Stimulated activated CD8-positive, alpha-beta memory T cell treated with anti-CD3 and anti-CD28 coated beads, Interleukin-12 subunit alpha, Interleukin-12 subunit beta, amount 100 ng/mL, for 1 hour (primary cell): ENCODE data around the gene SYCN.

Experiments
- DNase-seq: peaks from one replicate; pipeline ENCODE4 v3.0.0-alpha.2; 2020; ENCODE audit warnings: low read depth

Gene SYCN

GRCh38 chr19:39194832-39195542, 9.1 kb downstream of the SYCN start:
- DNase-seq = no peak

GRCh38 chr19:39193803-39194202, 10.3 kb downstream of the SYCN start:
- no peak for DNase-seq

GRCh38 chr19:39192846-39193245, 11.2 kb downstream of the SYCN start:
- no peak for DNase-seq

- no peak for DNase-seq
Observed at GRCh38 chr19:39190768-39191167, 13.3 kb downstream of the SYCN start.

DNA sequence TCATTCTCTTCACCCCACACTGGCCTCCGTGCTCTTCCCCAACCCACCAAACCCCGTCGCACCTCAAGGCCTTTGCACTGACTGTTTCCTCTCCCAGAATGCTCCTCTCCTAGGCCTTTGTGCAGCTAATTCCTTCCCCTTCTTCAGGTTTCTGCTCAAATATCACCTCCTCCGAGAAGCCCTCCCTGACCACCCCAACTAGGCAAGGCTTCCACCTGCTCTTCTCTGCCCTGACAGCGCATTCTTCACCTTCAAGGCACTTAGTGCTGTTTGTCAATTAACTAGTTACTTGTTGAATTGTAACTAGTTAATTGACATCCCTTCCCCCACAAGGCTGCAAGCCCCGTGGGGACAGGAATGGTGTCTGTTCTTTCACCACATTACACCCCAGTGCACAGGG, 15.1 kb downstream of the SYCN start:
- no peak for DNase-seq

DNA sequence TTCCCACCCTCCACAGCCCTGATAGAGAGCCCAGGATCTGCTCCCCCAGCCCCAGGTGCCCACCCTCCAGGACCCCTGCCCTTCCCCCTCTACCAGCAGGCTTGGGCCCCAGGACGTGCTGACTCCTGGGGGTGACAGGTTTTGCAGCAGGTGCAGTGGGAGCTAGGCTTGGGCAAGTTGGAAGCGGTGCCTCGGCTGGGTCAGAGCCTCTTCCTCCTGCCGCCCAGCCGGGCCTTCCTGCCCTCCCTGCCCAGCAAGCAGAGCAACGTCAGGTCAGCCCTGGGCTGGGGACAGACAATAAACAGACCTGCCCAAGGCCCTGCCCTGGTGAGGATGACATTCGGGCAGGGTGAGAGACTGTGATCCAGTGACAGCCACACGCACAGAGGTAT, 16.5 kb downstream of the SYCN start:
- DNase-seq = no peak

- no peak for DNase-seq
Observed at GRCh38 chr19:39186391-39186790, 17.7 kb downstream of the SYCN start.

GRCh38 chr19:39183104-39183503, 21.0 kb downstream of the SYCN start:
- no peak for DNase-seq

DNA sequence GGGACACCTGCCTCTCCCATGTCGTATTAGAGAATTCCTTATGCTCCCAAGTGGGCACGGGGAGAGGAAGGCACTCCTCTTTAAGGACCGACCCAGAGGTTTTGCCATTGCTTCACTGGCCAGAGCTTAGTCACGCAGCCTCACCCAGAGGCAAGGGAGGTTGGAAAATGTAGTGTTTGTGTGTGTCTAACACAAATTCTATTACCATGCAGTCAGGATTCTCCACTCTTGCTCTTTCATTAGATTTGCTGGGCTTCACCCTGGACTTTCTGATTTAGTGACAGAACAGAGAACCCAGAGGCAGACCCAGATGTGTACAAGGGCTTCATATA, 21.9 kb downstream of the SYCN start:
- no peak for DNase-seq

DNA sequence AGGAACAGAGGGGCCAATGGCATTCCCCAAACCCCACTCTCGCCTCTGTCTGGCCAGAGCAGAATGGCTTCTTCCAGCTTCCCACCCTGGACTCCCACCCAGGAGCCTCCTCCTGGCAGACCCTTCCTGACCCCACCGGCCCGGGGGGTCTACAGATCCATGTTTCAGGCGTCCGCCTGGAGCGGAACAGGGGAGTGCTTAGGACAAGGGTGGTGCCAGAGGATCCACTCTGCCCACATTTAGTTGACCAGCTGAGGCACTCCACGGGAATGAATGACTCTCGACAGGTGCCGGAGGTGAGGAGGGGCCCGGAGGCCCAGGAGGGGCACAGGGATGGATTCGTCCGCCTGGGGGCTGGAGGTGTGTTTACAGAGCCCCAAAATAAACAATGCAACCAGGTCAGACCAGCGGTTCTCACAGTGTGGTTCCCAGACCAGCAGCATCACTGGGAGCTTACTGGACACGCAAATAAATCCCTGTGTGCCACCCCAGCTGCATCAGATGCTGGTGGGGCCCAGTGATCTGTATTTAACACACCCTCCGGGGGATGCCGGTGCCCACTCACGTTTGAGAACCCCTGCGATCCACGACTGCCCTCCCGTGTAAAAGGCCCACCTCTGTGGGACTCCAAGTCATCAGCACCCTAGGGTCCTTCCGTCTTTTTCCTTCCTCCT, 22.4 kb downstream of the SYCN start:
- DNase-seq = no peak

- no peak for DNase-seq
Observed at GRCh38 chr19:39180749-39181148, 23.3 kb downstream of the SYCN start.

DNA sequence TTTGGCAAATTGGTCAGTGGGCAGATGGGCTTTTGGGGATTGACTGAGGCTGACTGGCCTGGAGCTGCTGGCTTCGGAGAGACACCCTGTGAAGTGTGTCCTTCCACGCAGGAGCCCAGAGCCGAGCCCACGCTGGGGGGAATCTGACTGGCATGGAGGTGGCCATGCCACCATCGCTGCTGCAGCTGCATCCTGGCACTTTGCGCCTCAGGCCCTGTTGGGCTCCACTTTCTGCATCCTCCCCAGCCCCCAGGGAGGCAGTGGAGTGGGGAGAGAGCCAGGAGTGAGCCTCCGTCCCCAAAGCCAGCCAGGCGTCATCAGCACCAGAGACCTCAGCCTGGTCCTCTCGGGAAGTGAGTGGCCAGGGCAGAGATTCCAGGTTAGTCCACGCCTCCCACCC, 24.3 kb downstream of the SYCN start:
- no peak for DNase-seq

DNA sequence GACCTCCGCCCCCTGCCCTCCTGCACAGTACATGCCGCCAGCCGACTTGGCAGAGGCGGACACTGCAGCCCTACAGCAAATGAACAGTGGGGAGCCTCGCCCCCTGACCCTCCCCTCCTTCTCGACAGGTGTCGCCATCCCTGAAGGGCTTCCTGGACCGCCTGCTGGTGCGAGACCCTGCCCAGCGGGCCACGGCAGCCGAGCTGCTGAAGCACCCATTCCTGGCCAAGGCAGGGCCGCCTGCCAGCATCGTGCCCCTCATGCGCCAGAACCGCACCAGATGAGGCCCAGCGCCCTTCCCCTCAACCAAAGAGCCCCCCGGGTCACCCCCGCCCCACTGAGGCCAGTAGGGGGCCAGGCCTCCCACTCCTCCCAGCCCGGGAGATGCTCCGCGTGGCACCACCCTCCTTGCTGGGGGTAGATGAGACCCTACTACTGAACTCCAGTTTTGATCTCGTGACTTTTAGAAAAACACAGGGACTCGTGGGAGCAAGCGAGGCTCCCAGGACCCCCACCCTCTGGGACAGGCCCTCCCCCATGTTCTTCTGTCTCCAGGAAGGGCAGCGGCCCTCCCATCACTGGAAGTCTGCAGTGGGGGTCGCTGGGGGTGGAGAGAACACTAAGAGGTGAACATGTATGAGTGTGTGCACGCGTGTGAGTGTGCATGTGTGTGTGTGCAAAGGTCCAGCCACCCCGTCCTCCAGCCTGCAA, 25.6 kb downstream of the SYCN start:
- DNase-seq = no peak

GRCh38 chr19:39177736-39178135, 26.3 kb downstream of the SYCN start:
- DNase-seq = no peak

GRCh38 chr19:39177110-39177699, 26.9 kb downstream of the SYCN start:
- no peak for DNase-seq

GRCh38 chr19:39175564-39175963, 28.5 kb downstream of the SYCN start:
- DNase-seq = no peak

DNA sequence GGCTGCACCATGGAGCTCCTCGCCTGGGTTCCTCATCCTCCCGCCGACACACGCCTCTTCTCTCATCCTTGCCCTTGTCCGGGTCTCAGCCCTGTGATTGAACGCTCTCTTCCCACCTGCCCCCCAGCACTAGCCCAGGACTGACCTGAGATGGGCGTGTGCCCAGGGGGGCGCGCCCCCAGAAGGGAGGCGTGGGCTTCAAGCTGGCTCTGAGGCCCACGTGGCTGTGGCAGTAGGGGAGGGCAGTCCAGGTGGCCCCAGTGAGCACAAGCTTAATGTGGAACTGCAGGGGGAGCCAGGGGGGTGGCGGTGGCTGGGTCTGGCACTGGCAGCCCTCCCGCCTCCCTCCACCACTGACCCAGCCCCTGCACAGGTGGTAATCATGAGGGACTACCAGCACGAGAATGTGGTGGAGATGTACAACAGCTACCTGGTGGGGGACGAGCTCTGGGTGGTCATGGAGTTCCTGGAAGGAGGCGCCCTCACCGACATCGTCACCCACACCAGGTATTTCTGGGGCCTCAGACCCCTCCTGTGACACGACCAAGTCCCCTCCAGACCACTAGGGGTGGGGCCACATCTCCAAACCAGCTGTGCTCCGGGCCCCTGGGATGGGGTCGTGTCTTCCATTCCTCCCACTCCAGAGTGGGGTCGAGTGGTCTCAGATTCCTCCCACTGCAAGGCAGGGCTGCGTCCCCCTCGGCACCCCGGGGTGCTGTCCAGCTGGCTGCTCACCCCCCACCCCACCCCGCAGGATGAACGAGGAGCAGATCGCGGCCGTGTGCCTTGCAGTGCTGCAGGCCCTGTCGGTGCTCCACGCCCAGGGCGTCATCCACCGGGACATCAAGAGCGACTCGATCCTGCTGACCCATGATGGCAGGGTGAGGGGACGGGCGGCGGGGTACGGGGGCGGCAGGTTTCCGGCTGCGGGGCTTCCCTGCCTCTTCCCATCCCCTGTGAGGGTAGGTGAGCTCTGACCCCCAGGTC, 29.2 kb downstream of the SYCN start:
- no peak for DNase-seq

- DNase-seq = no peak
Observed at GRCh38 chr19:39174142-39174541, 29.9 kb downstream of the SYCN start.

DNA sequence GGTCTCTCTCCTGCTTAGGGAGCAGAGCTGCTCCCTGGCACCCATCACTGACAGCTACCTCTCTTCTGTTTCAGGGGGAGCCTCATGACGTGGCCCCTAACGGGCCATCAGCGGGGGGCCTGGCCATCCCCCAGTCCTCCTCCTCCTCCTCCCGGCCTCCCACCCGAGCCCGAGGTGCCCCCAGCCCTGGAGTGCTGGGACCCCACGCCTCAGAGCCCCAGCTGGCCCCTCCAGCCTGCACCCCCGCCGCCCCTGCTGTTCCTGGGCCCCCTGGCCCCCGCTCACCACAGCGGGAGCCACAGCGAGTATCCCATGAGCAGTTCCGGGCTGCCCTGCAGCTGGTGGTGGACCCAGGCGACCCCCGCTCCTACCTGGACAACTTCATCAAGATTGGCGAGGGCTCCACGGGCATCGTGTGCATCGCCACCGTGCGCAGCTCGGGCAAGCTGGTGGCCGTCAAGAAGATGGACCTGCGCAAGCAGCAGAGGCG, 30.5 kb downstream of the SYCN start:
- DNase-seq = no peak

DNA sequence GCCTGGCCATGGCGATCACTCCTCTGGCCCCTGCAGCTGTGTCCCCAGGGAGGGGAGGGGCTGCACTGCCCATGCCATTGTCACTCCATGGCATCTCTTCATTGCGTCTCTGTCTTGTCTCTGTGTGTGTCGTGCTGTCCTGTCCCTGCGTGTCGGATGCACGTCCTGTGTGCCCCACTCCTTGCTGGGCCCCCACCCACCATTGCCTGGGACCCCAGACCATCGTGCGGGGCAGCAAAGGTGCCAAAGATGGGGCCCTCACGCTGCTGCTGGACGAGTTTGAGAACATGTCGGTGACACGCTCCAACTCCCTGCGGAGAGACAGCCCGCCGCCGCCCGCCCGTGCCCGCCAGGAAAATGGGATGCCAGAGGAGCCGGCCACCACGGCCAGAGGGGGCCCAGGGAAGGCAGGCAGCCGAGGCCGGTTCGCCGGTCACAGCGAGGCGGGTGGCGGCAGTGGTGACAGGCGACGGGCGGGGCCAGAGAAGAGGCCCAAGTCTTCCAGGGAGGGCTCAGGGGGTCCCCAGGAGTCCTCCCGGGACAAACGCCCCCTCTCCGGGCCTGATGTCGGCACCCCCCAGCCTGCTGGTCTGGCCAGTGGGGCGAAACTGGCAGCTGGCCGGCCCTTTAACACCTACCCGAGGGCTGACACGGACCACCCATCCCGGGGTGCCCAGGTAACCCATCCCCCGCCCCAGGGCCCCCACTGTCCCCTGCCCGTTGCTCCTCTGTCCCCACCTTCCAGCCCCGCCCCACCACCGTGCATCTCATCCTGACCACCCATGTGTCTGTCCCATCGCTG, 31.2 kb downstream of the SYCN start:
- no peak for DNase-seq
